Smooth muscle cell (in vitro differentiated cells): ENCODE measurements around the gene PCSK4. TPM values are rescaled to one million over a fixed set of nuclear protein-coding genes. Genes with fewer than 3 reads are reported as not detected.

Source experiments
- DNase-seq: peaks from one replicate; lab custom pipeline; 2025; ENCODE audit not compliant: unreplicated experiment; lab: John Stamatoyannopoulos, UW
- H2AFZ ChIP-seq: fragments of 200-600 bp; sonication (generic); 2 replicates; pipeline ENCODE4 v1.6.0; 2016; ENCODE audit warnings: antibody characterized with exemption, low read depth, mild to moderate bottlenecking
- H3F3A ChIP-seq: fragments of 200-600 bp; sonication (generic); 2 replicates; pipeline ENCODE4 v1.6.0; 2017; ENCODE audit warnings: antibody characterized with exemption, low read depth
- H3K27ac ChIP-seq: fragments of 200-600 bp; sonication (generic); 2 replicates; pipeline ENCODE4 v1.5.1; 2016; ENCODE audit warnings: low read depth, mild to moderate bottlenecking
- H3K27me3 ChIP-seq: fragments of 200-600 bp; sonication (generic); 2 replicates; pipeline ENCODE4 v1.6.1; 2016; ENCODE audit warnings: low read depth, mild to moderate bottlenecking
- H3K36me3 ChIP-seq: fragments of 200-600 bp; sonication (generic); 2 replicates; pipeline ENCODE4 v1.5.1; 2016; ENCODE audit warnings: low read depth
- H3K4me1 ChIP-seq: fragments of 200-600 bp; sonication (generic); 2 replicates; pipeline ENCODE4 v1.5.1; 2016; ENCODE audit warnings: low read depth
- H3K4me2 ChIP-seq: fragments of 200-600 bp; sonication (generic); 2 replicates; pipeline ENCODE4 v1.6.0; 2016; ENCODE audit warnings: mild to moderate bottlenecking
- H3K4me3 ChIP-seq: fragments of 200-600 bp; sonication (generic); 2 replicates; pipeline ENCODE4 v1.5.1; 2016; ENCODE audit warnings: mild to moderate bottlenecking
- H3K79me2 ChIP-seq: fragments of 200-600 bp; sonication (generic); 2 replicates; pipeline ENCODE4 v1.6.0; 2016; ENCODE audit warnings: low read depth, mild to moderate bottlenecking
- H3K9ac ChIP-seq: fragments of 200-600 bp; sonication (generic); 2 replicates; pipeline ENCODE4 v1.6.0; 2016; ENCODE audit warnings: low read depth
- H3K9me3 ChIP-seq: fragments of 200-600 bp; sonication (generic); replicated peaks from 2 replicates; pipeline ENCODE4 v1.5.1; 2016; ENCODE audit warnings: low read depth
- H4K20me1 ChIP-seq: fragments of 200-600 bp; sonication (generic); 2 replicates; pipeline ENCODE4 v1.6.0; 2016; ENCODE audit warnings: low read depth
- WGBS: methylation state at CpG from one replicate; pipeline ENCODE4 v1.1.7; 2016; ENCODE audit warnings: low lambda C conversion rate; 5-methylcytosine and 5-hydroxymethylcytosine counted together
- polyA plus RNA-seq: library from polyadenylated mRNA; unstranded; fragments of >200 nt; fragmentation: Nextera tagmentation; extraction: Ambion mirVana; gene quantifications from 2 replicates; pipeline ENCODE4 v1.2.1, GENCODE V29; 2016
- total RNA-seq: library from RNA; depleted of rRNA; stranded (reverse); fragments of >200 nt; gene quantifications from 2 replicates; pipeline ENCODE4 v1.2.3, GENCODE V29; 2014
- TF ChIP-seq, protein P1 (sequence below): fragments of 200-600 bp; sonication (generic); IDR thresholded peaks from 2 replicates; pipeline ENCODE4 v1.5.1; 2017; ENCODE audit warnings: borderline replicate concordance, mild to moderate bottlenecking, antibody characterized with exemption; ENCODE audit not compliant: insufficient read depth, poor library complexity, severe bottlenecking

The PCSK4 gene
- total and polyA plus RNA-seq, 2 experiments from 2014 or later: 1.7 to 8.7 TPM

DNA sequence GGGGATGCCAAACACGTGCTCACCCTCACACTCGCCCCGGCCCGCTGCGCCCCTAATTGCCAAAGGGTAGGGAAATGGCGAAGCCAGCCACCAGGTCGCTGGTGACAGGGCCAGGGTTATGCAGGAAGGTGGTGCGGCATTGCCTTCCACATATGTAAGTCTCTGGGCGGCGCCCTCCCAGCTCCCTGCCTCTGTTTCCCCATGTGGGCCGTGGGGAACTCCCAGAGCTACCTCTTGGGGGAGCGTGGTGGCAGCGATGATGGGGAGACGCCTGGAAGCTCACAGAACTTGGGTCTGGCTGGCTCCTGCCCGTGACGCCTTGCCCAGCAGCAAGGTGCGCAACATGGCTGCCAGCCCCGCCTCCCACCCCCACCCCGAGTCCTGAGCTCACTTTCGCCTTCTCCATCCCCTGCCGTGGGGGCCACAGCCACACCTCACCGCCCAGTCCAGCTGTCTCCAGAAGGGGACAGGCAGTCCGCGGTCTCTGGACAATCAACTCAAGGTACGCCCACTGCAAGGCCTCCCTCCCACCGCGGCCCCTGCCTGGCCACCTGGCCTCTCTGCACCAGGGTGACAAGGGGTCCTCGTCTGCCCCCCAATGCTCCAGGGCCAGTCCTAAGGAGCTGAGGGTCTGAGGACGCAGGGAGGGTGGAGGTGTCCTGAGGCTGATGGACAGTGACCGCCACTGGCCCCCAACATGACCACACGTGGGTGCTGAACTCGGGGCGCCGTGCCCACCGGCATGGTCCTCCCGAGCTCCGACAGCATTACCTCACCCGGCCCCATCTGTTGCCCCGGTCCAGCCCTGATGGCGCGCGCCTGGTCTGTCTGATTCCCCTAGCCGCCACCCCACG, 17.7 kb downstream of the PCSK4 start:
- H2AFZ ChIP-seq: no peak overlapping the region

GRCh38 chr19:1471515-1472160, 18.5 kb downstream of the PCSK4 start:
- TF ChIP-seq, protein P1, sequence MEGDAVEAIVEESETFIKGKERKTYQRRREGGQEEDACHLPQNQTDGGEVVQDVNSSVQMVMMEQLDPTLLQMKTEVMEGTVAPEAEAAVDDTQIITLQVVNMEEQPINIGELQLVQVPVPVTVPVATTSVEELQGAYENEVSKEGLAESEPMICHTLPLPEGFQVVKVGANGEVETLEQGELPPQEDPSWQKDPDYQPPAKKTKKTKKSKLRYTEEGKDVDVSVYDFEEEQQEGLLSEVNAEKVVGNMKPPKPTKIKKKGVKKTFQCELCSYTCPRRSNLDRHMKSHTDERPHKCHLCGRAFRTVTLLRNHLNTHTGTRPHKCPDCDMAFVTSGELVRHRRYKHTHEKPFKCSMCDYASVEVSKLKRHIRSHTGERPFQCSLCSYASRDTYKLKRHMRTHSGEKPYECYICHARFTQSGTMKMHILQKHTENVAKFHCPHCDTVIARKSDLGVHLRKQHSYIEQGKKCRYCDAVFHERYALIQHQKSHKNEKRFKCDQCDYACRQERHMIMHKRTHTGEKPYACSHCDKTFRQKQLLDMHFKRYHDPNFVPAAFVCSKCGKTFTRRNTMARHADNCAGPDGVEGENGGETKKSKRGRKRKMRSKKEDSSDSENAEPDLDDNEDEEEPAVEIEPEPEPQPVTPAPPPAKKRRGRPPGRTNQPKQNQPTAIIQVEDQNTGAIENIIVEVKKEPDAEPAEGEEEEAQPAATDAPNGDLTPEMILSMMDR: peak; percentile 14
- Histone ChIP-seq H3K27ac (no peak overlapping the region), H3K79me2 (peaks cover 4% of the 10 kb centered on the region), H2AFZ (no peak overlapping the region), H4K20me1 (peaks cover 97% of the 10 kb centered on the region), H3K27me3 (peaks cover 69% of the 10 kb centered on the region), H3K4me3 (no peak overlapping the region), H3K9me3 (no peaks in the 10 kb centered on the region), H3K4me1 (peaks cover 27% of the 10 kb centered on the region), H3K9ac (no peak overlapping the region), H3K36me3 (no peaks in the 10 kb centered on the region), H3F3A (no peaks in the 10 kb centered on the region), H3K4me2 (peak overlapping the region; percentile 83)
- DNase-seq: no peak
- WGBS: 38% methylated on average over 23 of the region's 24 CpGs

More for the DNA sequence above, 17.7 kb downstream of the PCSK4 start:
- TF ChIP-seq, protein P1: no peak
- H3K36me3 ChIP-seq: no peaks in the 10 kb centered on the region
- H3K79me2 ChIP-seq: peaks cover 4% of the 10 kb centered on the region
- no peak for DNase-seq
- no peak overlapping the region for H3K4me2 ChIP-seq
- no peaks in the 10 kb centered on the region for H3F3A ChIP-seq
- no peak overlapping the region for H3K9ac ChIP-seq
- no peak overlapping the region for H3K27ac ChIP-seq
- H3K9me3 ChIP-seq: no peaks in the 10 kb centered on the region
- H4K20me1 ChIP-seq: peaks cover 97% of the 10 kb centered on the region
- H3K4me3 ChIP-seq: no peak overlapping the region
- peaks cover 21% of the 10 kb centered on the region for H3K4me1 ChIP-seq
- 79% methylated on average over 30 of the region's 44 CpGs for WGBS
- H3K27me3 ChIP-seq: peaks cover 61% of the 10 kb centered on the region

DNA sequence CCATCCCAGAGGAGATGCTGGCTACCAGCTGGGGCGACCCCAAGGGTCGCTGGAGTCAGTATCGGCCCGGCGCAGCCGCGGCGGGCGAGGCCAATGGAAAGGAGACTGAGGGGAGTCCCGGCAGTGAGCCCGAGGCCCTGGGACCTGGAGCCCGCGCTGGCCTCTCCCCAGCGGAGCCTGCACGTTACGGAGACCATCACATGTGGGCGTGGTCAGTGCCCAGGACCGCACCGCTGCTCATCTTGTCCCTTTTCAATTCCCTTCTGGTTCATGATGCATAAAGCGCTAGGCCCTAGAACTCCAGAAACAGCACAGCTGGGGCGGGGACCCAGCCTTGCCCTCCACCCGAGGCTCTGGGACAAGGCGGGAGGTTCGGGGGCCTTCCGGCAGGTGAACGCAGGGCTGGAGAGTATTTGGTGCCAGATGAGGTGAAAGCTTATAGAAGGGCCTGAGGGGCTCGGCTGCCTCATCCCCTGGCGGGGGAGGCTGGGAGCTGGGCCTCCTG, 19.1 kb downstream of the PCSK4 start:
- peaks cover 97% of the 10 kb centered on the region for H4K20me1 ChIP-seq
- WGBS: 10% methylated on average over 28 of the region's 28 CpGs
- TF ChIP-seq, protein P1: no peak
- H3K9me3 ChIP-seq: no peaks in the 10 kb centered on the region
- H3K27ac ChIP-seq: no peak overlapping the region
- DNase-seq: no peak
- no peaks in the 10 kb centered on the region for H3F3A ChIP-seq
- no peak overlapping the region for H2AFZ ChIP-seq
- H3K27me3 ChIP-seq: peaks cover 75% of the 10 kb centered on the region
- H3K36me3 ChIP-seq: no peaks in the 10 kb centered on the region
- H3K9ac ChIP-seq: no peak overlapping the region
- H3K79me2 ChIP-seq: no peaks in the 10 kb centered on the region
- peaks cover 31% of the 10 kb centered on the region for H3K4me1 ChIP-seq
- H3K4me3 ChIP-seq: peak overlapping the region; percentile 40
- peak overlapping the region; percentile 83 for H3K4me2 ChIP-seq
